ENCODE results near the gene RELCH.

Gene RELCH

DNA sequence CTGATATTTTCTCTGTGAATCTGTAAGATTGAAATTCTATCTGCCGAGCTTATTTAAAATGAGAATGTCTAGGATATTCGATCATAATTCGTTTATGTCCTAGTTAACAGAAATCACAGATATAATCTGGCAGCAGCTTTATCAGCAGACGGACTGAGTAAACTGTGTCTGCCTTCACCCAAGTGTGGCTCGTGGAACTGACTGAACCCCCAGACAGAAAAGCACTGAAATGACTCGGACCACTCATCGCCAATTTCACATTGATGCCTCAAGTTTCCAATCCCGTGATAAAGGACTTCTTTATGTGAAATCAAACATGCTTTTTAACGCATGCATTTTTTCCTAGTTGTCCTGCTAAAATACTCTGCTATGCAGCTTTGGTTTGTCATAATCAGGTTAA lies 153.9 kb downstream of the RELCH start:
- DNase-seq (no peak), ATAC-seq (replicated peaks) (no peak)
- H3K4me3 Mint-ChIP-seq: no peak overlapping the region
- H3K27me3 Mint-ChIP-seq: peaks cover 13 to 20% of the 10 kb centered on the region in 2 donors
- no peak overlapping the region for H3K27ac Mint-ChIP-seq
- peaks cover 10 to 17% of the 10 kb centered on the region in 2 donors for H3K4me1 Mint-ChIP-seq
- no peaks in the 10 kb centered on the region for H3K9me3 Mint-ChIP-seq
- no peaks in the 10 kb centered on the region for H3K36me3 Mint-ChIP-seq

DNA sequence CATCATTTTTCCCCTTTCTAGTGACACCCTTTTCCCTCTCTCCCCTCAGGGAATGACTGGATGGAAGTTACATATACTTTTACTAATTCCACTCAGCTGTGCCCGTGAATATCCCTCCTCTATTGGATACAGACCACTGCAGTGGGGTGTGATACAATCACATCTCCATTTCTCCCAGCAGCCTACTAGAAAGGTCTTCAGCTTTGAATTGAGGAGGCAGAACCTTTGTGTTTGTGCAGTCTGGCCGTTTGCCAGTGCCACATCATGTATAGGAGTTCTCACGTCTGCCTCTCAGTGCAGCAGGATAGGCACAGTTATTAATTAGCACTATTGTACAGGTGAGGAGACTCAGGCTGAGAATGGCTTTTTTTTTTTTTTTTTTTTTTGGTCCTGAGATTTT lies 154.4 kb downstream of the RELCH start:
- DNase-seq (no peak), ATAC-seq (replicated peaks) (no peak)
- H3K27me3 Mint-ChIP-seq: peaks cover 13 to 20% of the 10 kb centered on the region in 2 donors
- no peaks in the 10 kb centered on the region for H3K36me3 Mint-ChIP-seq
- no peaks in the 10 kb centered on the region for H3K9me3 Mint-ChIP-seq
- no peak overlapping the region for H3K4me3 Mint-ChIP-seq
- peaks cover 15 to 19% of the 10 kb centered on the region in 2 donors for H3K4me1 Mint-ChIP-seq
- H3K27ac Mint-ChIP-seq: no peak overlapping the region

DNA sequence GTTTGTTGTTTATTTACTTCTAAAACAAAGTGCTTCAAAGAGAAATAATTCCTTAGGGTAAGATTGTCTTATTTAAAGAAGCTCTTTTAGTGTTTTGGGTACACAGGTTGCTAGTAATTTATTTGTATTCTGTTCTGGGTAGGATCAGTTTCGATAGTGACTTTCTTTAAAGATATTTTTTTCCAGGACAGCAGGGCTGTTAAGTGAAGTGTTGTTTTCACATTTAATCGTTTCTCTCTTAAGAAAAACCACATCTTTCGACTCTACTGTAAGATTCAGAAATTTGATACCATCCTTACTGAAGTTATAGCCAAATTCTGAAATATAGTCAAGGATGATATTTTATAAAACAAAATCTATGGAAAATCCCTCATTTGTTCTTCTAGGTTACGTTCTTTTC lies 155.8 kb downstream of the RELCH start:
- Mint-ChIP-seq H3K36me3 (no peaks in the 10 kb centered on the region), H3K4me3 (no peak overlapping the region), H3K9me3 (no peaks in the 10 kb centered on the region), H3K27ac (no peak overlapping the region), H3K27me3 (peaks cover 13 to 14% of the 10 kb centered on the region in 2 donors), H3K4me1 (peaks cover 21 to 22% of the 10 kb centered on the region in 2 donors)
- ATAC-seq (replicated peaks) (no peak), DNase-seq (no peak)

DNA sequence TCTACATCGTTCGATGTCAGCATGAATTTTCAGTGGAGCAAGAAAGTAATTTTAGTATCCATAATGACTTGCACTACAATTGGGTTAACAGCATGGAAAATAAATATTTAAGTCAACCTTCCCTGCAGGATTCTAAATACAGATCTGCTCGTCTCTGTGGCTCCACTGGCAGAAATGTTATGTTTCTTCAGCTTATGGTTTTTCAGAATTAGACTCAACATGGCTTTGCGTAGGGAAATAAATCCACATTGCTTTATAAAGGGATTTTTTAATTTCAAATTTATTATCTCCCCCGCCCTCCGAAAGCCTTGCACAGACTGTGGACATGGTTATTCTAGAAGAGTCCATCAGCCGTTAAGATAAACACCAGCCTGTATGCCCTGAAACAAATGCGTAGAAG lies 156.3 kb downstream of the RELCH start:
- no peak for DNase-seq
- Mint-ChIP-seq H3K4me3 (no peak overlapping the region), H3K36me3 (no peaks in the 10 kb centered on the region), H3K9me3 (no peaks in the 10 kb centered on the region), H3K4me1 (peaks cover 21 to 22% of the 10 kb centered on the region in 2 donors), H3K27me3 (peaks cover 13% of the 10 kb centered on the region in 2 donors), H3K27ac (no peak overlapping the region)
- ATAC-seq (replicated peaks): no peak

DNA sequence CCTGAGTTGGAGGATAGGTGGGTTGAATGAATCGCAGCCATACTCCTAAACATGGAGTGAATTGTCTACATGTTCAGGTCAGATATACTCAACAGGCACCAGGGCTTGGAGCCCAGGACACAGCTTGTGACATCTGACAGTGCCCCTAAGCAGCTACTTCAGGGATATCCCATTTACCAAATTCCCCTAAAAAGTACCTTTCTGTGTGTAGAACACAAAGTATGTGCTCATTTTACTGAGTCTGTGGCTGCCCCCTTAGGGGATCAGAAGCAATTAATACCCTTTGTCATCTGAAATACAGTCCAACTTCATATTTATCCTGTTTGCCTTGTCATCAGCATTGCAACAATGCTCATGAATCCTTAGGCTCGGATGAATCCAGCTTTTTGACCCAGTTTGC lies 158.9 kb downstream of the RELCH start:
- DNase-seq (no peak), ATAC-seq (replicated peaks) (peak; percentile 68 to 95)
- Mint-ChIP-seq H3K36me3 (no peaks in the 10 kb centered on the region), H3K27me3 (peaks cover 0 to 4% of the 10 kb centered on the region in 2 donors), H3K4me3 (no peak overlapping the region), H3K4me1 (peaks cover 12 to 15% of the 10 kb centered on the region in 2 donors), H3K27ac (no peak overlapping the region), H3K9me3 (no peaks in the 10 kb centered on the region)

DNA sequence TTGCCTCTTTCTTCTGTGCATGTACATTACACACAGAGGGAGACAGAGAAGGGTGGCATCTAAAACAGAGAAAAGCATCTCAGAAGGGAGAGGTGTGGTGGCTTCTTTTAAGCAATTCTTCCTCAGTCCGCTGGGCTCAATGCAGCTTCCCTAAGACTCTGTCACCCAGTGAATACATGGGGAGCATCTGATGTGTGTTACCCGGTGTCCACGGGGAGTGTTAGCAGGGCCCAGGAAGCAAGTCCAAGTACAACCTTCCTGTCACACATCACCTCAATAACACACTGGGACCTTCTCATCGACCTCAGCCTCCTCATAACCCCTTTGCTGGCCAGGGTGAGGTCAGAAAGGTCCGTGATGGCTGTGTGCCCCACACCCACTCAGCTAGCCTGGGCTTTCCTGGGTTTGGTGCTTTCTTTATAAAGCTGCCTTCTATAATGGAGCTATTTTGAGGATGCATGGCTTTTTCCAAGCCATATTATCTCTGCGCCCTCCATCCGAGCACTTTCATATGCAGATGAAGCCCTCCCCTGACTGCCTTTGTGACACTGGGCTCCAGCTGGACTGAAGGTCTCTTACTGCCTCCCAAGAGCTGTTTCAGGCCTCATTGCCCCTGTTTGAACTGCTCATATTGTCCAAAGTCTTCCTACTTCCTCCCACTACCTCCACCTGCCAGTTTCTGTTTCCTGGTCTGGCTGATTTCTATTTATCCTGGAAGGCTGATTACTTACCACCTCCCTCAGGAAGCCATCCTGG lies 159.5 kb downstream of the RELCH start:
- H3K9me3 Mint-ChIP-seq: no peaks in the 10 kb centered on the region
- no peak for DNase-seq
- H3K27ac Mint-ChIP-seq: no peak overlapping the region
- H3K27me3 Mint-ChIP-seq: peaks cover 0 to under 1% of the 10 kb centered on the region in 2 donors
- no peaks in the 10 kb centered on the region for H3K36me3 Mint-ChIP-seq
- H3K4me1 Mint-ChIP-seq: peaks cover 12 to 15% of the 10 kb centered on the region in 2 donors
- no peak overlapping the region for H3K4me3 Mint-ChIP-seq
- ATAC-seq (replicated peaks): peak in 1 of 2 donors; percentile 22

DNA sequence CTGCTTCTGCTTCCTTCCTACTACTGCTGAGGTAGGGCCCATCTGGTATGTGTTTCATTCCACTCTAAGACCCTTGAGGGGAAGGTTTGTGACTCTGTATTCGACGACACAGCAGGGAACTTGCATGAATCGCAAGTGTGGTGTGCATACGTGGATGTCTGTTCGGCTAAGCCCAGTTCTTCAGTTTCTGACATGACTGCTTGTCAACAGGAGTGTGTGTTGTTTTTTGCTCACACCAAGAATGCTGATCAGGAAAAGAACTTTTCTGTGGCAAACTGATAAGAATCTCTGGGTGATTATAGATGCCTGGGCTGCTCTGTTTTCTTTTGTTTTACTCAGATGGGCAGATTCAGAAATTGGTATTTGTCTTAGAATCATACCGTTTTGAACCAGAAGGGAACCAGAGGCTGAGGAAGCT lies 160.0 kb downstream of the RELCH start:
- Mint-ChIP-seq H3K27me3 (no peaks in the 10 kb centered on the region), H3K4me3 (no peak overlapping the region), H3K9me3 (no peaks in the 10 kb centered on the region), H3K27ac (no peak overlapping the region), H3K36me3 (no peaks in the 10 kb centered on the region), H3K4me1 (peaks cover 12 to 15% of the 10 kb centered on the region in 2 donors)
- DNase-seq (no peak), ATAC-seq (replicated peaks) (no peak)

DNA sequence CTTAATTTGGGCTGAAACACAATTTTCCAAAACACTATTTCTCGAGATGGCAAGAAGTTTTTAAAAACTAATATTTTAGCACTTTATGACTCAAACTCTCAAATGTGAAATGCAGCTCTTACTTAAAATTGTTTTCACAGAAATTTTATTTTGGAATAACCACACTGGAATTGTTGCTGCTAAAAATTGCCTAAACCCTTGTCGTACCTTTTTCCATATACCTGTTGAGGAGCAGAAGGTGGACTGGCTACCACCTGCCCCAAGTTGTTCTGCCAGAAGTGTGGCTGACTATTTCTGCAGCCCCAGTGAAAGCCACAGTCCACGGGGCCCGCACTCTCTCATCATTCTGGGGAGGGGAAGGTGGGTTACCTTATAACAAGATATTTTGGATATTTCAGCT lies 161.4 kb downstream of the RELCH start:
- no peak for DNase-seq
- no peak for ATAC-seq (replicated peaks)
- Mint-ChIP-seq H3K27me3 (no peaks in the 10 kb centered on the region), H3K36me3 (no peaks in the 10 kb centered on the region), H3K4me3 (no peak overlapping the region), H3K27ac (no peak overlapping the region), H3K4me1 (peaks cover 12 to 15% of the 10 kb centered on the region in 2 donors), H3K9me3 (no peaks in the 10 kb centered on the region)

DNA sequence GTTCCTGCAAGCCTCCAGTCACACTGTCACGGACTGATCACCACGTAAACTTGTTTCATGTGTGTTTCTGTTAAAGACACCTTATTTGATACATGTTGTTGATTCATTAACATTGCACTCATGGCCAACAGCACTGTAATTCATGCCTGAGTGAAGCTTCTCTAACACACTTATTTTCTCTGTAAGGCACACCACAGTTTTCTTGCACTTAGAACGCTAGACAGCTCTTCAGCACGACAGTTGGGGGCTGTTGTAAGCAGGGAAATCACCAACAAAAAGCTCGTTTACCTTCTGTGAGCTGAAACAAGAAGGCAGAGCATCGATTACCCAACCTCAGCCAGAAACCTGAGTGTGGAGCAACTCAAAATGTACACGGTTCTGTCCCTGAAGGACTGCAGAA lies 166.1 kb downstream of the RELCH start:
- Mint-ChIP-seq H3K27me3 (no peaks in the 10 kb centered on the region), H3K27ac (no peak overlapping the region), H3K36me3 (peaks cover 2 to 8% of the 10 kb centered on the region in 2 donors), H3K4me1 (peaks cover 2 to 9% of the 10 kb centered on the region in 2 donors), H3K4me3 (no peak overlapping the region), H3K9me3 (no peaks in the 10 kb centered on the region)
- ATAC-seq (replicated peaks) (no peak), DNase-seq (no peak)

DNA sequence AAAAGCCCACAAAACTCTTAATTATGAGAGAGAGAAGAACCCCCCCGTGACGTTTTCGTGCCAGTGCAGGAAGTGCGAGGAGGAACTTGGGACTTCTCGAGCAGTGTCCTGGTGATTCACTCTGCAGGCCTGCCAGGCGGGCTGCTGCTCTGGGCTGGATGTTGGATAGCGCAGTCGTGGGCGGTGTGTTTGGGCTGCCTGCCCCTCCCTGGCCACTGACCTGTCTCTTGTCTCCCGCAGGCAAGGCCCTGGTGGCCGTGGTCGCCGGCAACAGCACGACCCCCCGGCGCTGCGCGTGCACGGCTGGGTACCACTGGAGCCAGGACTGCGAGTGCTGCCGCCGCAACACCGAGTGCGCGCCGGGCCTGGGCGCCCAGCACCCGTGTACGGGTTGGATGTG lies 167.1 kb downstream of the RELCH start:
- H3K4me3 Mint-ChIP-seq: no peak overlapping the region
- ATAC-seq (replicated peaks): no peak
- no peaks in the 10 kb centered on the region for H3K27me3 Mint-ChIP-seq
- no peaks in the 10 kb centered on the region for H3K9me3 Mint-ChIP-seq
- no peak for DNase-seq
- H3K36me3 Mint-ChIP-seq: peaks cover 2 to 8% of the 10 kb centered on the region in 2 donors
- H3K4me1 Mint-ChIP-seq: peaks cover 2 to 9% of the 10 kb centered on the region in 2 donors
- no peak overlapping the region for H3K27ac Mint-ChIP-seq

DNA sequence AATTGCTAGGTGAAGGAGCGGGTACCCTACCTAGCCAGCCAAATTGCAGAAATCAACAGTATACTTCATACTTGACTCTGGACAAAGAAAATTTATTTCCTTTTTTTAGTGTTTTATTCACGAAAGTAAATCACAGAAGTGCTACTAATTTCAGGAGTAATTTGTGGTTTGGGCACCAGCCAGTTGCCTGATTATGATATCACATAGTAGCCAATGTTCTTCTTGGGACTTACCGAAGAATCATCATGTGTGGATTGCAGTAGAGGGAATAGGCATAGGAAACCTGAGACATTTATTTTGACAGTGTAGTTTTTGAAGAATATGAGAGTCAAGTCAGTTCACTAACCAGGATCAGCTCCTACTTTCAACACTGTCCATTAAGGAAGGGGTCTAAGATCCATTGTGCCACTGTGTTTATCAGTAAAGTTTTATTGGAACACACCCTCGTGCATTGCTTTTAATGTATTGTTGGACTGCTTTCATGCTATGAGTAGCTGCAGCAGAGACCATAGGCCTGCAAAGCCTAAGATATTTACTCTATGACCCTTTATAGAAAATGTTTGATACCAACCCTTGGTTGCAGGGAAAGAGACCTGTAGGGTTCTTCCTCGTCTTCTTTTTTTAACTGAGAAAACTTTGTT lies 170.1 kb downstream of the RELCH start:
- Mint-ChIP-seq H3K9me3 (no peaks in the 10 kb centered on the region), H3K4me3 (no peak overlapping the region), H3K36me3 (peaks cover 2 to 8% of the 10 kb centered on the region in 2 donors), H3K27me3 (no peaks in the 10 kb centered on the region), H3K4me1 (peaks cover 2 to 9% of the 10 kb centered on the region in 2 donors), H3K27ac (no peak overlapping the region)
- DNase-seq (peak; percentile 5), ATAC-seq (replicated peaks) (peak; percentile 54 to 94)
